GM12878 (cell line): ENCODE measurements around the gene TUBGCP3. TPM values are rescaled to one million over a fixed set of nuclear protein-coding genes. Genes with fewer than 3 reads are reported as not detected.

Source experiments
- ATAC-seq: fragments of 200-7000 bp; cut with Tn5 transposase; 3 replicates; pipeline ENCODE4 v1.9.1; 2020; ENCODE audit warnings: mild to moderate bottlenecking, moderate library complexity
- BruUV-seq: library from RNA; stranded (reverse); fragments of 400-500 nt; replicated peaks from 2 replicates; lab custom pipeline; 2021; lab: Mats Ljungman, UMichigan
- CTCF ChIA-PET: fragments of 300-600 bp; sonication (Branson Sonifier 250); formaldehyde crosslinking; extraction: SDS; loops from one replicate; lab custom pipeline; 2021; ENCODE audit warnings: inconsistent platforms; lab: Yijun Ruan, JAX
- POLR2A ChIA-PET: fragments of 350-600 bp; formaldehyde crosslinking; extraction: SDS; loops from one replicate; lab custom pipeline; 2021; ENCODE audit warnings: inconsistent platforms; lab: Charles Lee
- RAD21 ChIA-PET: fragments of 300-600 bp; sonication (Branson Sonifier 250); formaldehyde crosslinking; loops from one replicate; lab custom pipeline; 2023; ENCODE audit warnings: antibody characterized with exemption; ENCODE audit not compliant: unreplicated experiment; lab: Charles Lee
- SMC1A ChIA-PET: fragments of 300-600 bp; sonication (Branson Sonifier 250); formaldehyde crosslinking; loops from one replicate; lab custom pipeline; 2023; ENCODE audit not compliant: unreplicated experiment, uncharacterized antibody; lab: Charles Lee
- DNase-seq: peaks from one replicate; pipeline ENCODE4 v3.0.0-alpha.2; 2011; ENCODE audit warnings: low read depth, low spot score
- FAIRE-seq: peaks from 3 replicates; lab custom pipeline; 2011; peaks lifted over from hg19 to GRCh38; lab: Jason Lieb, UNC
- H2AFZ ChIP-seq: 2 replicates; pipeline ENCODE4 v1.6.0; 2011; ENCODE audit warnings: low read depth, low read length, control low read depth; ENCODE audit not compliant: control insufficient read depth
- H3K27ac ChIP-seq: 2 replicates; pipeline ENCODE4 v1.5.1; 2011; ENCODE audit warnings: control low read depth; ENCODE audit not compliant: control insufficient read depth, insufficient read depth
- H3K27me3 ChIP-seq, 2 experiments: replicated peaks in 1 of 2; 2 replicates each; pipeline versions ENCODE4 v1.6.0 to v1.6.1; 2011; ENCODE audit warnings: low read length in 1 of 2; ENCODE audit not compliant: control insufficient read depth in 2 of 2, insufficient read depth in 2 of 2
- H3K36me3 ChIP-seq, 2 experiments: 2 replicates each; pipeline ENCODE4 v1.5.1; 2011; ENCODE audit warnings: low read length in 1 of 2; ENCODE audit not compliant: control insufficient read depth in 2 of 2, insufficient read depth in 2 of 2
- H3K4me1 ChIP-seq: 2 replicates; pipeline ENCODE4 v1.6.1; 2011; ENCODE audit warnings: mild to moderate bottlenecking, low read length, moderate library complexity, mixed read lengths; ENCODE audit not compliant: control insufficient read depth, insufficient read depth
- H3K4me2 ChIP-seq: 2 replicates; pipeline ENCODE4 v1.6.0; 2011; ENCODE audit warnings: control low read depth; ENCODE audit not compliant: control insufficient read depth, insufficient read depth
- H3K4me3 ChIP-seq: fragments of 200-600 bp; sonication (generic); 2 replicates; pipeline ENCODE4 v1.5.1; 2016
- H3K79me2 ChIP-seq: 2 replicates; pipeline ENCODE4 v1.6.0; 2011; ENCODE audit warnings: low read length; ENCODE audit not compliant: control insufficient read depth, insufficient read depth
- H3K9ac ChIP-seq: 2 replicates; pipeline ENCODE4 v1.8.0; 2011; ENCODE audit warnings: low read length, control low read depth, mixed read lengths; ENCODE audit not compliant: control insufficient read depth, insufficient read depth
- H3K9me3 ChIP-seq: replicated peaks from 3 replicates; pipeline ENCODE4 v1.5.1; 2011; ENCODE audit warnings: mild to moderate bottlenecking, low read length; ENCODE audit not compliant: control insufficient read depth, insufficient read depth
- H4K20me1 ChIP-seq: 2 replicates; pipeline ENCODE4 v1.6.0; 2011; ENCODE audit not compliant: control insufficient read depth, insufficient read depth
- EP300 ChIP-seq, 2 experiments: fragments of 150-350 bp in 1 of 2; IDR thresholded peaks; 2 replicates each; pipeline ENCODE4 v1.6.1; 2011 to 2012; ENCODE audit warnings: low read depth in 2 of 2, low read length in 2 of 2, borderline replicate concordance in 1 of 2, improper control_type of control experiment in 1 of 2, inconsistent platforms in 1 of 2; ENCODE audit not compliant: control insufficient read depth in 1 of 2
- ETV6 ChIP-seq, 2 experiments: fragments of 450-650 bp in 1 of 2; IDR thresholded peaks in 1 of 2; conservative IDR thresholded peaks in 1 of 2; 2 replicates each; pipeline ENCODE4 v1.6.1; 2014; ENCODE audit warnings: antibody characterized with exemption in 1 of 2, borderline replicate concordance in 1 of 2, low read depth in 1 of 2, mild to moderate bottlenecking in 1 of 2, moderate library complexity in 1 of 2
- MEF2A ChIP-seq: IDR thresholded peaks from 2 replicates; pipeline ENCODE4 v1.6.1; 2011; ENCODE audit warnings: low read depth, mild to moderate bottlenecking, low read length, moderate library complexity; ENCODE audit not compliant: insufficient read depth
- MEF2B ChIP-seq: fragments of 450-650 bp; IDR thresholded peaks from 2 replicates; pipeline ENCODE4 v1.6.1; 2018; ENCODE audit warnings: mild to moderate bottlenecking, moderate library complexity; ENCODE audit not compliant: partially characterized antibody, poor library complexity, severe bottlenecking
- MXI1 ChIP-seq: fragments of 150-350 bp; IDR thresholded peaks from 2 replicates; pipeline ENCODE4 v1.6.1; 2011; ENCODE audit warnings: low read depth, mild to moderate bottlenecking, inconsistent platforms, low read length, improper control_type of control experiment
- NR2C2 ChIP-seq: IDR thresholded peaks from 2 replicates; pipeline ENCODE4 v1.6.1; 2011; ENCODE audit warnings: borderline replicate concordance, low read depth; ENCODE audit not compliant: control insufficient read depth, insufficient read length
- PBX3 ChIP-seq: IDR thresholded peaks from 2 replicates; pipeline ENCODE4 v1.6.1; 2011; ENCODE audit warnings: mild to moderate bottlenecking, low read depth, low read length, moderate library complexity; ENCODE audit not compliant: insufficient replicate concordance
- PKNOX1 ChIP-seq: fragments of 450-650 bp; IDR thresholded peaks from 2 replicates; pipeline ENCODE4 v1.6.1; 2016; ENCODE audit warnings: mild to moderate bottlenecking
- ZNF592 ChIP-seq: fragments of 450-650 bp; IDR thresholded peaks from 2 replicates; pipeline ENCODE4 v1.6.1; 2017; ENCODE audit warnings: mild to moderate bottlenecking, moderate library complexity
- WGBS: methylation state at CpG from one replicate; pipeline ENCODE4 v1.1.6; 2016; ENCODE audit warnings: low lambda C conversion rate; ENCODE audit not compliant: insufficient replicate concordance, insufficient coverage; ENCODE audit errors: missing lambda C conversion rate; 5-methylcytosine and 5-hydroxymethylcytosine counted together
- in situ Hi-C: fragments of 300-500 bp; cut with MboI; formaldehyde crosslinking; loops from 9 replicates; pipeline ENCODE4 v1.14.3; 2018; ENCODE audit warnings: mixed read lengths
- intact Hi-C: fragments of 100-400 bp; cut with micrococcal nuclease; formaldehyde crosslinking; loops from one replicate; pipeline ENCODE4 v1.14.2; 2022; ENCODE audit not compliant: unreplicated experiment
- polyA plus RNA-seq, 11 experiments: library from polyadenylated mRNA; depleted of rRNA in 4 of 11; unstranded in 6 of 11; stranded (reverse) in 5 of 11; fragments of >200 nt; fragmentation: Nextera tagmentation in 4 of 11; fragmentation: Illumina TruSeq in 1 of 11; extraction: Ambion mirVana in 4 of 11; extraction: Trizol in 1 of 11; gene quantifications; 1 replicate in 1 of 11; 2 replicates in 10 of 11; pipeline versions ENCODE4 v1.2.1 to v1.2.3, GENCODE V29; 2011 to 2016; ENCODE audit warnings: inconsistent platforms in 2 of 11, missing spikeins in 2 of 11, low read depth in 1 of 11
- total RNA-seq, 4 experiments: library from RNA; depleted of rRNA in 3 of 4; stranded (reverse); fragments of >200 nt in 3 of 4; fragmentation: Illumina TruSeq in 1 of 4; extraction: Trizol in 1 of 4; gene quantifications; 2 replicates each; pipeline versions ENCODE4 v1.2.1 to v1.2.3, GENCODE V29; 2013 to 2021

TUBGCP3 gene
- total and polyA plus RNA-seq, 10 of the 15 experiments (the other 5 are each of a cell fraction or from before 2014, with no cell fraction given): 4.0 to 34.0 (median 22.6) TPM

- no peak overlapping the region for H3K4me2 ChIP-seq
- no peaks in the 10 kb centered on the region for H4K20me1 ChIP-seq
- H3K27me3 ChIP-seq: no peaks in the 10 kb centered on the region
- CTCF ChIA-PET: interaction anchor here (0.8 kb wide), 1 partner anchor 9 kb away, joined by 3 read pairs; no protein-coding TSS in a partner anchor
- ATAC-seq: no peak
- TF ChIP-seq EP300 (IDR thresholded peaks at IDR 0.05; ENCODE audit: borderline replicate concordance in 1 of 2, control insufficient read depth in 1 of 2, low read depth in 2 of 2, low read length in 2 of 2) (no peak), ETV6 (conservative IDR thresholded peaks at IDR 0.05 in 1 of 2, IDR thresholded peaks at IDR 0.05 in 1 of 2; ENCODE audit: borderline replicate concordance in 1 of 2, low read depth in 1 of 2) (no peak), NR2C2 (no peak), PBX3 (no peak)
- TF ChIP-seq, all 136 proteins: peak for 0
- Histone ChIP-seq H3K9ac (no peak overlapping the region), H3K79me2 (no peaks in the 10 kb centered on the region), H3K4me3 (no peak overlapping the region), H3K36me3 (no peaks in the 10 kb centered on the region), H2AFZ (no peak overlapping the region), H3K27ac (no peak overlapping the region), H3K4me1 (no peaks in the 10 kb centered on the region), H3K9me3 (no peaks in the 10 kb centered on the region)
- POLR2A ChIA-PET: no interaction called here
- intact Hi-C loops (no loop called here), in situ Hi-C loops (no loop called here)
- SMC1A ChIA-PET: no interaction called here
- no peak for FAIRE-seq
- 83% methylated on average over 9 of the region's 9 CpGs for WGBS
- BruUV-seq: no TSS peak
- DNase-seq: no peak
- RAD21 ChIA-PET: no interaction called here
These were observed 110.8 kb downstream of the TUBGCP3 start for GRCh38 chr13:112477070-112477619.

- intact Hi-C loops: no loop called here
- TF ChIP-seq PKNOX1: no peak
- no peak for TF ChIP-seq MEF2B
- TF ChIP-seq MEF2A: no peak
- TF ChIP-seq ZNF592: no peak
- no peak for TF ChIP-seq MXI1
These were observed 112.1 kb downstream of the TUBGCP3 start for GRCh38 chr13:112475889-112476288.

More at GRCh38 chr13:112475889-112476288, 112.1 kb downstream of the TUBGCP3 start:
- Histone ChIP-seq H4K20me1 (no peaks in the 10 kb centered on the region), H3K9me3 (no peaks in the 10 kb centered on the region), H3K4me2 (no peak overlapping the region), H2AFZ (no peak overlapping the region), H3K4me3 (no peak overlapping the region), H3K27me3 (no peaks in the 10 kb centered on the region), H3K79me2 (no peaks in the 10 kb centered on the region), H3K4me1 (no peaks in the 10 kb centered on the region), H3K9ac (no peak overlapping the region), H3K36me3 (no peaks in the 10 kb centered on the region), H3K27ac (no peak overlapping the region)
- ChIA-PET CTCF (no interaction called here), SMC1A (no interaction called here), RAD21 (no interaction called here), POLR2A (no interaction called here)
- ATAC-seq (no peak), DNase-seq (no peak), FAIRE-seq (no peak)
- WGBS: 65% methylated on average over 1 of the region's 1 CpG
- in situ Hi-C loops: no loop called here
- BruUV-seq: no TSS peak
